Neural crest cell (in vitro differentiated cells): ENCODE data around the gene PSG1. TPM values are rescaled to one million over a fixed set of nuclear protein-coding genes. Genes with fewer than 3 reads are reported as not detected.
"Not testable (repeated sequence)": the region's sequence is repeated elsewhere in the genome, so short reads cannot be mapped to it uniquely, and the experiment has no call there.

Experiments
- DNase-seq: peaks from one replicate; pipeline ENCODE4 v3.0.0; 2021; ENCODE audit warnings: low read depth, mixed read lengths, low spot score
- H3K27ac Mint-ChIP-seq: one replicate; pipeline ENCODE4 v1.8.0; 2021; ENCODE audit warnings: mild to moderate bottlenecking, mixed read lengths; ENCODE audit not compliant: unreplicated experiment
- H3K27me3 Mint-ChIP-seq: 2 replicates; pipeline ENCODE4 v1.8.0; 2021; ENCODE audit warnings: low read depth, mild to moderate bottlenecking, mixed read lengths
- H3K36me3 Mint-ChIP-seq: 2 replicates; pipeline ENCODE4 v1.8.0; 2021; ENCODE audit warnings: low read depth, mild to moderate bottlenecking, mixed read lengths
- H3K4me1 Mint-ChIP-seq: 2 replicates; pipeline ENCODE4 v1.8.0; 2021; ENCODE audit warnings: mixed read lengths
- H3K4me3 Mint-ChIP-seq: one replicate; pipeline ENCODE4 v1.8.0; 2021; ENCODE audit warnings: mild to moderate bottlenecking, mixed read lengths
- H3K9me3 Mint-ChIP-seq: 2 replicates; pipeline ENCODE4 v1.8.0; 2021; ENCODE audit warnings: mixed read lengths
- total RNA-seq: library from RNA; stranded (reverse); gene quantifications from 2 replicates; pipeline ENCODE4 v1.2.1, GENCODE V29; 2021
- TF ChIP-seq, protein P1 (sequence below): fragments of 200-600 bp; sonication (generic); conservative IDR thresholded peaks from 2 replicates; pipeline ENCODE4 v1.5.0; 2021; ENCODE audit warnings: antibody characterized with exemption, mild to moderate bottlenecking

The PSG1 gene
- total RNA-seq, 1 donor from 2014 or later, result not detected

DNA sequence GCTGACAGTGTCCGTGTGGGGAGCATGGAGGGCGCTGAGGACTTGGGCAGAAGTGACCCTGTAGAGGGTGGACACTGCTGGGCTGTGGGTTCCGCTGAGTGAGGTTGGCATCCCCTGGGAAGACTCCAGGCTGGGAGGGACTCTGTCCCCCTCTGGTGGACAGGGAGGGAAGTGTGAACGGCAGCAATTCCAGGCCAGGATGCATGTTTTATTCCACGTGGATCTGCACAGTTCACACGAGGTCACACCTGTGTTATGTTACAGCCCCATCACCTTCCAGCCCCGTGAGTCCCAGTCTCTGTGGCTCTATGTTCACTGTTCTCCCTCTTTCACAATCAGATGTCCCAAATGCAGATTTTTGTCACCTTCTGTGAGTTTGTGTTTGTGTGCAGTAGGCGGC lies 1.8 kb upstream of the PSG1 start:
- DNase-seq, H3K4me3 Mint-ChIP-seq, H3K27me3 Mint-ChIP-seq, H3K4me1 Mint-ChIP-seq, H3K27ac Mint-ChIP-seq, H3K36me3 Mint-ChIP-seq: not testable (repeated sequence)
- peaks cover 15% of the 10 kb centered on the region for H3K9me3 Mint-ChIP-seq

DNA sequence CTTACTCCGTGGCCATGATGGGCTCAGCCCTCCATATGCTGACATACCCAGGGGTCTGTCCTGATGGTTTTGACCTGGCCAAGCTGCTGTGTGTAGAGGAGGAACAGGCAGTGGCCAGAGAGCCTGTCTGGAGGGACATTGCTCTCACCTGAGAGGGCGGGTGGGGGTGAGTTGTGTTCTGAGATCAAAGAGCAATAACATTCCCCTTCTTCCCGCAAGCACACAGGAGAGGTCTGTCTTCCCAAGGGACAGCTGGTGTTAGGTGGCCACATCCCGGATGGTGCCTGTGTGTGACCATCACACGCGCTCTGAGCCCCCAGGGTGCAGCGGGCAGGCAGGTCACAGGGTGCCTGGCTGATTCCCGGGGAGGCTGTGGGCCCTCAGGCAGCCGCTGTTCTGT lies 1.1 kb upstream of the PSG1 start:
- H3K4me1 Mint-ChIP-seq, DNase-seq, H3K27ac Mint-ChIP-seq, H3K4me3 Mint-ChIP-seq, H3K36me3 Mint-ChIP-seq, H3K27me3 Mint-ChIP-seq: not testable (repeated sequence)
- peaks cover 11% of the 10 kb centered on the region for H3K9me3 Mint-ChIP-seq

DNA sequence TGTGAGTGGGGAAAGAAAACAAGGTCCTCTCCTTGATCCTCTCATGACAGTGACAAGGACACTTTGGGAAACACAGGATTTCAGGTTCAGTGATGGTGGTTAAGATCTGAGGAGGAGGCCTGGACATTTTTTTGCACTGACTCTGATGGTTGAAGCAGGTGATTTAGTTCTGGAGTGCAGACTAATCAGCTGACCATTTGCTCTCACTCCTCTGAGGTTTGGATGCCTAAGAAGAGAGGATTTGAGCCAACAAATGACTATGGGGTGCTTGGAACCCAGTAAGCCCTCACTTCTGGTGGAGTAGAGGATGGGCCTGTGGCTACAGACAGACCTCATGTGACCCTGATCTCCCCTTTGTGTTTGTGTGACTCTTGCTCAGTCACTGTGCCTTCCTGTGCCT lies 2.9 kb downstream of the PSG1 start:
- H3K4me1 Mint-ChIP-seq, DNase-seq, H3K27ac Mint-ChIP-seq, H3K27me3 Mint-ChIP-seq, H3K4me3 Mint-ChIP-seq, H3K36me3 Mint-ChIP-seq: not testable (repeated sequence)
- peaks cover 11% of the 10 kb centered on the region for H3K9me3 Mint-ChIP-seq

DNA sequence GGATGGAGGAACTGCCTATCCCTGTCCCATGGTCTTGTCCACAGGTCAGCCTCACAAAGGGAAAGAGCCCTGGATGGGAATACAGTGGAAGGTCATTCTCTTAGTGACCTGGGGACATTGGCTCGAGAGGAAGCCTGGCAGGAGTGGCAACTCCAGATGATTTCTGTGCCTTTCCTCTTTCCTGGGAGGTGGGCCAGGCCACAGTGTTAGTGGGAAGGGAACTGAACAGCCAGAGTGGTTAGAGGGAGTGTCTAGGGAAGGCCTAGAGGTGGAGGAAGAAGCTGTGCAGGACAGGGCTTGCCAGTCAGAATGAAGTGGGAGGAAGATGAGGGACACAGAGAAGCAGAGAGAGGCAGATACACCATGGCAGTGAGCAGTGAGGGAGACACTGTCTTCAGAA lies 3.6 kb downstream of the PSG1 start:
- Mint-ChIP-seq H3K27ac (peak overlapping the region; percentile 52), H3K9me3 (peaks cover 13% of the 10 kb centered on the region)
- H3K27me3 Mint-ChIP-seq, H3K36me3 Mint-ChIP-seq, H3K4me1 Mint-ChIP-seq, DNase-seq, H3K4me3 Mint-ChIP-seq: not testable (repeated sequence)

DNA sequence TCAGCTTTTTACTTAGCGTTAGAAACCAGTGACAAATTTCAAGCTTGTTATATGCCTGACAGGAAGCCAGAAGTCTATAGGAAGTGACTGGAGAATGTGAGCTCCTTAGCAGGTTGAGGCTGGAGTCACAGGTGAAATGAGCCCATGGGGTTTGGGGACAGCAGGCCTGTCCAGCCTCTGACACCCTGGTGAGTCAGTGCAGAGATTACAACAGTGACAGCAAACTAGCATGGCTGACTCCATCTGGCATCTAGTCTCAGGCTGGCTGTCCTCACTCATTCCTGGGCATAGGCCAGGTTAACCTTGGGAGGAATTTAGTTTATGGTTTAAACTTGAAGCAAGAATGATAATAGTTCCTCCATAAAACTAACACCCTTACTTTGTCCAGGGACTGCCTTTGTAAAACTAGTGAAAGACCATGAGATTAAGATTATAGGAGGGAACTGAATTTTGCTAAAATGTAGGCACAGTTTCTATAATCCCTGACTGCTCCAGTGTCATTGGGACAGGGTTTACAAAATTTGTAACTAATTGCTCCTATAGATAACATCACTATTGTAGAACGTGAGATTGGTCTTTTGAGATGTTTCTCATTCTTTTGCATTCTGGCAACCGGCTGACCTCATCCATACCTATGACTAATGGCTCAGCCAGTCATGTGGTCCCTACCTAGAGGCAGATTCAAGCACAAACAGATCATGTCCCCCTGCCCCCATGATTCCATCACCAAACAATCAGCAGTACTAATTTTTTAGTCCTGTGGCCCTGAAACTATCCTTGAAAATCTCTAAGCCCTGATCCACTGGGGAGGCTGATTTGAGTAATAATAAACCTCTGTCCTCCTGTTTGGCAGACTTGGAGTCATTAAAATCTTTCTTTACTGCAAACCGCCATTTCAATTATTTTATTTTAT lies 4.4 kb downstream of the PSG1 start:
- H3K4me3 Mint-ChIP-seq, H3K27me3 Mint-ChIP-seq, DNase-seq, H3K36me3 Mint-ChIP-seq, H3K4me1 Mint-ChIP-seq, H3K27ac Mint-ChIP-seq: not testable (repeated sequence)
- peaks cover 13% of the 10 kb centered on the region for H3K9me3 Mint-ChIP-seq

DNA sequence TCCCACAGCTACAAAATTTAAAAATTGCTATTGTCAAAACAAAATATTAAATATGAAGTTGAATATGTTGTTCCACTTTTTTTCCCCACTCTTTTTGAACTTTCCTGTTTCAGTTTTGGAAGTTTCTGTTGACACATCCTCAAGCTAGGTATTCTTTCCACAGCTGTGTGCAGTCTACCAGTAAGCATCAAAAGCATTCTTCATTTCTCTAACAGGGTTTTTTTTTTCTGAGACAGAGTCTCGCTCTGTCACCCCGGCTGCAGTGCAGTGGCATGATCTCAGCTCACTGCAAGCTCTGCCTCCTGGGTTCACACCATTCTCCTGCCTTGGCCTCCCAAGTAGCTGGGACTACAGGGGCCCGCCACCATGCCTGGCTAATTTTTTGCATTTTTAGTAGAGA lies 5.4 kb downstream of the PSG1 start:
- H3K27ac Mint-ChIP-seq, H3K36me3 Mint-ChIP-seq, DNase-seq, H3K4me3 Mint-ChIP-seq, H3K4me1 Mint-ChIP-seq, H3K27me3 Mint-ChIP-seq: not testable (repeated sequence)
- peaks cover 17% of the 10 kb centered on the region for H3K9me3 Mint-ChIP-seq

DNA sequence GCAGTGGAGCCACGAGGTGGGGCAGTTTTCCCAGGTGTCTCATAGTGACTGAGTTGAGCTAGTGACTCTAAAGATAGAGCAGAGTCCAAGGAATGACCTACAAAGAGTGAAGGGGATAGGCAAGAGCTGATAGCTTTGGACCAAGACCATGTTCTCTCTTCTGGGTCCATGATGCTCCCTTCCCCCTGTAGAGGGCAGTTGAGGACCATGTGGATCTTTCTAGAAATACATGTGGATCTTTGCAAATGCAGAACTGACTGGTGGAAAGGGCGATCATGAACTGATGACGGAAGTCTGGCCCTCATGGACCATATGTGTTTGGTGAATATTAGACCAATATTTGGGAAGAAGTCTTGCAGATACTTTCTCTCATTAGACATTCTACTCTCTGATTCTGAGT lies 6.9 kb downstream of the PSG1 start:
- Mint-ChIP-seq H3K36me3 (peaks cover 2% of the 10 kb centered on the region), H3K4me1 (no peaks in the 10 kb centered on the region), H3K27me3 (no peaks in the 10 kb centered on the region), H3K4me3 (no peak overlapping the region), H3K27ac (no peak overlapping the region), H3K9me3 (peaks cover 19% of the 10 kb centered on the region)
- no peak for DNase-seq
- TF ChIP-seq, protein P1, sequence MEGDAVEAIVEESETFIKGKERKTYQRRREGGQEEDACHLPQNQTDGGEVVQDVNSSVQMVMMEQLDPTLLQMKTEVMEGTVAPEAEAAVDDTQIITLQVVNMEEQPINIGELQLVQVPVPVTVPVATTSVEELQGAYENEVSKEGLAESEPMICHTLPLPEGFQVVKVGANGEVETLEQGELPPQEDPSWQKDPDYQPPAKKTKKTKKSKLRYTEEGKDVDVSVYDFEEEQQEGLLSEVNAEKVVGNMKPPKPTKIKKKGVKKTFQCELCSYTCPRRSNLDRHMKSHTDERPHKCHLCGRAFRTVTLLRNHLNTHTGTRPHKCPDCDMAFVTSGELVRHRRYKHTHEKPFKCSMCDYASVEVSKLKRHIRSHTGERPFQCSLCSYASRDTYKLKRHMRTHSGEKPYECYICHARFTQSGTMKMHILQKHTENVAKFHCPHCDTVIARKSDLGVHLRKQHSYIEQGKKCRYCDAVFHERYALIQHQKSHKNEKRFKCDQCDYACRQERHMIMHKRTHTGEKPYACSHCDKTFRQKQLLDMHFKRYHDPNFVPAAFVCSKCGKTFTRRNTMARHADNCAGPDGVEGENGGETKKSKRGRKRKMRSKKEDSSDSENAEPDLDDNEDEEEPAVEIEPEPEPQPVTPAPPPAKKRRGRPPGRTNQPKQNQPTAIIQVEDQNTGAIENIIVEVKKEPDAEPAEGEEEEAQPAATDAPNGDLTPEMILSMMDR, result no peak

DNA sequence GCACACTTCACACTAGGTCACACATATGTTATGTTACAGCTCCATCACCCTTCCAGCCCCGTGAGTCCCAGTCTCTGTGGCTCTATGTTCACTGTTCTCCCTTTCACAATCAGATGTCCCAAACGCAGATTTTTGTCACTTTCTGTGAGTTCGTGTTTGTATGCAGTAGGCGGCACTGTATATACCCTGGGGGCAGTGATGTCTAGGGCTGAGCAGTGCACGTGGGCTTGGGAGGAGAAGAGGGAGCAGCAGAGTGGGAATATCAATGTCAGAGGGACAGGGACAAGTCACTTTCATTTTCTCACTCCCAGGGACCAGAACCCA lies 22.0 kb downstream of the PSG1 start:
- Mint-ChIP-seq H3K27ac (no peak overlapping the region), H3K4me3 (no peak overlapping the region), H3K9me3 (peaks cover 7% of the 10 kb centered on the region), H3K4me1 (no peaks in the 10 kb centered on the region), H3K27me3 (no peaks in the 10 kb centered on the region), H3K36me3 (peaks cover 4% of the 10 kb centered on the region)
- DNase-seq, result no peak
- TF ChIP-seq, protein P1, result no peak
